Fibroblast of skin of abdomen (primary cell): ENCODE measurements around the gene APOBEC3B.
"Not testable (repeated sequence)": the region's sequence is repeated elsewhere in the genome, so short reads cannot be mapped to it uniquely, and the experiment has no call there.

ENCODE experiments used
- DNase-seq: peaks from one replicate; pipeline ENCODE4 v3.0.0-alpha.2; 2013

The APOBEC3B gene

DNA sequence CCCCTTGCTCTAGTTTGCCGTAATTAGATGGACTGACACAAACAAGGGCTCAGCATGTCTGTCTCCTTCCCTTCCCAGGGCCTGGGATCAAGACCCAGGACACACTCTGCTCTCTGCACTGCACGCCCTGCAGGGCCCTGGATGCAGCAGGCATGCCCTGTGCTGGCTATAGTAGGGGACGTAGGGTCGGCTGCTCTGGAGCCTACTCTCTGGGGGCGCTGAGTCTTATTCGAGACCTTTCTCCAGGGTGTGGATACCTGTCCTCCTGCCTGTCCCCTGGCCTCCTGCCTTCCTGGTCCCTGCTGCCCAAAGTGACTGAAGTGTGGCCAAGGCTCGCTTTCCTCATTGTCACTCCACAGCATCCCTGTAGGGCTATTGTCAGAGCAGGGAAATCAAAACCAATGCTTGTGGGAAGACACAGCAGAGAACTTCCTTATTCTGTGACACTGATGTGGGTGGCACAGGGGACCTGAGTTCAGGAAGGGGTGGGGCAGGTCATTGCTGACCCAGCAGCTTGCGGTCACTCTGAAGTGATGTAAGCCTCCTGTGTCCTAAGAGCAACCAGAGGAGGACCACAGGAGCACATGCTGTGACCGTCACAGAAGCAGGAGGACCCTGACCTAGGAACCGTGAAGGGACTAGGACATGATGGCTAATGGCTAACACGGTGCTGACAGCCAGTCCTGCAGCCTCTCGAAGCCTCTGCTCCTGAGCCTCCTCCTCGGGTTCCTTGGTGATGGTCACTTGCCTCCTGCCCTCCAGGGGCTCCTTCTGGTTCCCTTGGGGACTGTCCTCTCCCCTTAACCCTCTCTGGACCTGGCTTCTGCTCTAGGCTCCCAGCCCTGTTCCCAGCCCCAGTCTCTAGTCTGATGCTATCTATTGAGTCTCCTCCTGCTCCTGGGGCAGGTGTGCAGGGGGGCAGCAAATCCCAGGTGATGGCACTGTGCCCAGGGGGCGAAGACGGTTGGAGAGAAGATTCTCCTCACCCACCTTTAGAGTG is 14.4 kb upstream of the APOBEC3B start:
- no peak for DNase-seq

GRCh38 chr22:38968801-38969200 is 13.3 kb upstream of the APOBEC3B start:
- no peak for DNase-seq

DNA sequence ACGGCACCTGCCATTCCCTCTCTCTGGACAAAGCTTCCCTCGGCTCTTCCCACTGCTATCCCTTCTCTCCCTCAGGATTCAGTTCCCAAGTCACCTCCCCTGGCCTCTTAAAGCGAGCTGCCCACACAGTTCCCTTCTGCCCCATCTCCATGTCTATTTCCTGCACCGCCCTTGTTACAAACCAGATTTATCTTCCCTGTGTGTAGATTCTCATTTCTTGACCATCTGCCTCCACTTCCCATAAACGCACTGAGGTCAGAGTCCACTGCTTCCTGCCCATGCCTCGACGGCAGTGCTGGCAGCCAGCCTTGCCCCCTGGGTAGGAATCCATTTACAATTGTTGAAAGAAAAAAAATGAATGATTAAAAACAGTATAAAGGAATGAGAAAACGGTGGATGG is 11.6 kb upstream of the APOBEC3B start:
- DNase-seq = no peak

- DNase-seq = no peak
Observed at GRCh38 chr22:38971202-38971601, 10.9 kb upstream of the APOBEC3B start.

GRCh38 chr22:38971791-38972190 is 10.4 kb upstream of the APOBEC3B start:
- DNase-seq = no peak

GRCh38 chr22:38972558-38972957 is 9.6 kb upstream of the APOBEC3B start:
- DNase-seq = no peak

DNA sequence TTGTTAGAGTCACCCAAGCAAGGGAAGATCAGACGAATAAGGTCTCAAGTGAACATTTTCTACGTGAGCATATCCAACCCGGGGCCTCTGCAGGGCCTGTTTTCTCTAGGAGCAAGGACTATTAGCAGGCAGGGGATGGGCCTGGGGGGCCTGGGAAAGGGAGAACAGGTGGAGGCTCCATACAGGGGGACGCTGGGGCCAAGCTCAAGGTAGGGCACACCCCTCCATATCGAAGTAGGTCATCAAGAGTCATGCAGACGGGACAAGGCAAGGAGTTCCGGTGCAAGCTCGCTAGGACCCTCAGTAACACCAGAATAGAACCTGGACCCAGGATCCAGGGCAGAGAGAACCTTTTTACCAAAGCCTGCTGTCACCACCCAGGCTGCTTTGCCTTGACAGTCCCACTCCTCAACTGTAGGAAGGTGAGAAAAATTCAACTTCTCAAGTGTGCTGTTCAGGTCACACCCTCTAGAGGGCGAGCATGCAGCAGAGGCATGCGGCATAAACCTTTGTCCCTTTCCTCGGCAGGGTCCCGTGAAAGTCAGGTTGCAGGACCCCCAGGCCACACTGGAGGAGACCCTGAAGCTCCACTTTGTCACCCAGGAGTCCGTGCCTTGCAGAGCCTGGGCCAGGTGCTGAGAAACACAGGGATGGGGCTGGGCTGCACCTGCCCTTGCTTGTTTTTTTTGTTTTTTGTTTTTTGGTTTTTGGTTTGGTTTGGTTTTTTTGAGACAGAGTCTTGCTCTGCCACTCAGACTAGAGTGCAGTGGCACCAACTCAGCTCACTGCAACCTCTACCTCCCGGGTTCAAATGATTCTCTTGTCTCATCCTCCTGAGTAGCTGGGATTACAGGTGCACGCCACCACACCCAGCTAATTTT is 8.6 kb upstream of the APOBEC3B start:
- DNase-seq = peak; percentile 10

- DNase-seq = no peak
Observed at GRCh38 chr22:38974170-38974825, 7.8 kb upstream of the APOBEC3B start.

GRCh38 chr22:38974826-38975175 is 7.3 kb upstream of the APOBEC3B start:
- DNase-seq = no peak

- DNase-seq = not testable (repeated sequence)
Observed at GRCh38 chr22:38977289-38977688, 4.9 kb upstream of the APOBEC3B start.

- DNase-seq = not testable (repeated sequence)
Observed at GRCh38 chr22:38980587-38980986, 1.6 kb upstream of the APOBEC3B start.

DNA sequence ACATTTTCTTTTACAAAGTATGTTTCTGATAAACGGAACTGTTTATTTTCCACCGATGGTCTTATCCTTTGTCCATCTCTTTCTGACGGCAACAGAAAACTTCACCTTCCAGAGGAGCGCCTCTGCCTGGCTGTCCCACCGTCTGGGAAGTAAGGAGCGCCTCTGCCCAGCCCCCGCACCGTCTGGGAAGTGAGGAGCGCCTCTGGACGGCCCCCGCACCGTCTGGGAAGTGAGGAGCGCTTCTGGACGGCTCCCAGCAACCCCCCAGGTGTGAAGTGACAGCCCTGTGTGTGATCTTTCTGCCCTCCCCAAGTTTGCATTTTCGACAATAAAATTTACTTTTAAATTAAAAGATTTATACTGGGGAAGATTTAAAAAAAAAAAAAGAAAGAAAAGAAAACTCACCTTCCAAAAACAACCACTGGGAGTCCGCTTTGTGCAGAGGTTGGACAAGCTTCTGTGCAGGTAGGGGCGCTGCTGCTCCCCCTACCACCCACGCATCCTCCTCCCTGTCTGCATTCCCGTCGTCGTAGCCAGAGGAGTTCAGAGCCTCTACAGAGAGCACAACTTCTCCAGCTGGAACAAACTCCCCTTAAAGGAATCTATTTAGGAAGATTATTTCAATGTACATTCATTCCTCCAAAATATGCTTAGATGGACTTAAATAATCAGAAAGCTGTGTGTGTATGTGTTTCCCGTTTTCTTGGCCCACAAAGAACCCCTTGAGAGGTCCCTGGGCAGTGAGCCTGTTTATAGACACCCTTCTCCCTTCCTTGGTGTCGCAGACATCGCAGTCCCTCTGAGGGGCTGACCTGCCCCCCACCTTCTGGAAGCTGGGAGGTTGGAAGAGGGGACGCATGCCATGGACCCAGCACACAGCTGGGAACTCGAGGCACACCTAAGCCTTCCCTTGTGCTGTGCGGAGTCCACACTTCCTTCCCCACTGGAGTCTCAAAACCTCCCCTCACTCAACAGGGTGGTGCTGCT is 849 bp upstream of the APOBEC3B start:
- DNase-seq = peak; percentile 31

DNA sequence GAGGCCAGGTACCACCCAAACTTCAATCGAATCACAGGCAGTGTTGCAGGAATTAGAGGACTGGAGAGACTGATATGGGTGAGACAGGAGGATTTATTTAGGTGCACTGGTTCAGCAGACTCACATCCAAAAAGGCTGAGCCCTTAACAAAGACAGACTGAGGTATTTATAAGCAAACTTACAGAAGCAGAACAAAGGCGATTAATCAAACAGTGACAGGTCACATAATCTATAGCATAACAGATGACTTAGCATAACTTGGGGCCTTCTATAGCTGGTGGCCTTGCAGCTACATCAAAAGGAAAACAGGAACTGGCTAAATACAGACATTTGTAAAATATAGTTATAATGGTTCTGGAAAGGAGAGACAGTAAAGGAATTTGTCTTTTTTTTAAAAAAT is 2.1 kb downstream of the APOBEC3B start:
- no peak for DNase-seq

DNA sequence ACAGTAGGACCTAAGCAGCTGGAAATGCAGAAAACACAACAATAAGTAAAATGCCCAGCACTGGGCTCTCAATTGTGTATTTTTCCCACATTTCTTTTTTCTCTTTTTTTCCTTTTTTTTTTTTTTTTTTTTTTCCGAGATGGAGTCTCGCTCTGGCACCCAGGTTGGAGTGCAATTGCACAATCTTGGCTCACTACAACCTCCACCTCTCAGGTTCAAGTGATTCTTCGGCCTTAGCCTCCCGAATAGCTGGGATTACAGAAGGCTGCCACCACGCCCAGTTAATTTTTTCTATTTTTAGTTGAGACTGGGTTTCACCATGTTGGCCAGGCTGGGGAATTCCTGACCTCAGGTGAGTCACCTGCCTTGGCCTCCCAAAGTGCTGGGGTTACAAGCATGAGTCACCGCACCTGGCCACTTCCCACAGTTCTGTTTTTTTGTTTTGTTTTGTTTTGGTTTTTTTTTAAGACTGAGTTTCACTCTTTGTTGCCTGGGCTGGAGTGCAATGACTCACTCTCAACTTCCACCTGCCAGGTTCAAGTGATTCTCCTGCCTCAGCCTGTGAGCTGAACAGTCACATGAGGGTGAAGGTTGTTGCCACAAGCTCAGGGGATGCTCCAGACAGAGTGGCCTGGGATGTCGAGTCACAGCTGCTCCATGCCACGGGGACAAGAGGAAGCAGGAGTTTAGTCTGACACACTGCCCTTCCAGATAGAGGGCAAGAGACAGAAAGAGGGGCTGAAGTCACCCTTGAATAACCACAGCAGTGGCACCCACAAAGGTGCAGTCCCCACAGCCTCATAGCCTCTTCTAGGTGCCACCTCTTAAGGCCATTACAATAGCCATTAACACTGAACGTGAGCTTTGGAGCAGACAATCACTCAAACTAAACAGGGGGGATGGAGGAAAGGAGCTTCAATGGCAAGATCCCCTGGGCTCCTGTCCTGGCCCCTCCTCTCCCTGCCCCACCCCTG is 2.9 kb downstream of the APOBEC3B start:
- DNase-seq = peak; percentile 8

GRCh38 chr22:38986629-38987028 is 4.5 kb downstream of the APOBEC3B start:
- DNase-seq = no peak

- no peak for DNase-seq
Observed at GRCh38 chr22:38987171-38987895, 5.2 kb downstream of the APOBEC3B start.

DNA sequence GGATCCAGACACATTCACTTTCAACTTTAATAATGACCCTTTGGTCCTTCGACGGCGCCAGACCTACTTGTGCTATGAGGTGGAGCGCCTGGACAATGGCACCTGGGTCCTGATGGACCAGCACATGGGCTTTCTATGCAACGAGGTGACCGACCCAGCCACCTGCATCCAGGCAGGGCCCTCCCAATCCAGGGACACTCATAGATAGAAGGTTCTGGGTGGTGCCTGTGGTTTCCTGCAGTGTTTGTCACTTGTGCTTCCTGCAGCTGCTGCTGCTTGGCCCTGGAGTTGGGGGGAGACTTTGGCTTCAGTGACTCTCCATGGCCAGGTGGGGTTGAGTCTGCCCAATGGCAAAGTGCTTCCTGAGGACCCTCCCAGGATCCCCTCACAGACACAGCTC is 7.3 kb downstream of the APOBEC3B start:
- no peak for DNase-seq

DNA sequence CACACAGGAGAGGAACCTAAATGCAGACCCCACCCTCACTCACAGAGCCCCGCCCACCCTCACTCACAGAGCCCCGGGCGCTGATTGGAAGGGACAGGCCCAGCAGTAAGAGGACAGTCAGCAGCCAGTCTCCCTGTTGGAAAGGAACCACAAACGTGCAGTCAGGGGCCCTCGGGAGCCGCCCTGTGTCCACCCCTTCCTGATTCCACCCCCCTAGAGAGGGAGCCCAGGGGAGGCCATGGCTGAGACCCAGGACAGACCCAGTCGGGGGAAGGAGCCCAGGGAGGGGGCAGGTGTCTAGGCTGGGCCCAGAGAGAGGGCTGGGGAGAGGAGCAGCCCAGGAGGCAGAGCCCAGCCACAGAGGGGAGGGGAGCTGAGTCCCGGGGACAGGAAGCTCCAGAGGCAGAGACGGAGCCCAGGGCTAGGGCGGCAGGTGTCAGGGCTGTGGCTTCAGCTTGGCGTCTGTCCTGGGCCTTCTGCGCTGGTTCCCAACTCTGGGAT is 10.8 kb downstream of the APOBEC3B start:
- DNase-seq = not testable (repeated sequence)

GRCh38 chr22:38996105-38996504 is 14.0 kb downstream of the APOBEC3B start:
- no peak for DNase-seq
